ENCODE results near the gene RASSF4.

- TF ChIP-seq CTCF (IDR thresholded peaks at IDR 0.05): no peak
- TF ChIP-seq POLR2A (IDR thresholded peaks at IDR 0.05): no peak
Observed at GRCh38 chr10:44946205-44946604, 13.4 kb upstream of the RASSF4 start.

Data from heart left ventricle (tissue), 13 donors.